Sigmoid colon (tissue), 4 donors: ENCODE results near the gene PAK5.

ENCODE experiments used
- CTCF ChIP-seq, 4 experiments: fragments of 450-650 bp in 3 of 4; fragments of 200-600 bp in 1 of 4; IDR thresholded peaks; one replicate each; pipeline ENCODE4 v1.5.1; 2016 to 2019; ENCODE audit warnings: antibody characterized with exemption in 4 of 4, mild to moderate bottlenecking in 3 of 4, moderate library complexity in 2 of 4
- POLR2AphosphoS5 ChIP-seq, 4 donors: sonication (generic); formaldehyde crosslinking; IDR thresholded peaks; one replicate each; pipeline ENCODE4 v1.6.1; 2017; ENCODE audit warnings: antibody characterized with exemption in 4 of 4

GRCh38 chr20:9615766-9616454, 223.0 kb downstream of the PAK5 start:
- TF ChIP-seq CTCF (IDR thresholded peaks at IDR 0.05) = no peak
- TF ChIP-seq POLR2AphosphoS5 (IDR thresholded peaks at IDR 0.05) = no peak
